LNCaP clone FGC (cell line): Measurements from ENCODE around the gene SNF8.

ENCODE experiments used
- DNase-seq: peaks from one replicate; pipeline ENCODE4 v3.0.0-alpha.2; 2011; ENCODE audit warnings: low read depth
- H3K4me3 ChIP-seq: 2 replicates; pipeline ENCODE4 v1.5.1; 2011; ENCODE audit warnings: mild to moderate bottlenecking, low read depth, low read length, control low read depth
- CTCF ChIP-seq: IDR thresholded peaks from 2 replicates; pipeline ENCODE4 v1.5.1; 2012; ENCODE audit warnings: mild to moderate bottlenecking; ENCODE audit not compliant: control insufficient read depth, insufficient read depth; ENCODE audit errors: extremely low read depth

The SNF8 gene

GRCh38 chr17:48915459-48916282 lies 29.0 kb downstream of the SNF8 start:
- no peak overlapping the region for H3K4me3 ChIP-seq
- DNase-seq: no peak
- no peak for TF ChIP-seq CTCF

GRCh38 chr17:48912476-48912875 lies 32.2 kb downstream of the SNF8 start:
- no peak for TF ChIP-seq CTCF
- DNase-seq: no peak
- no peak overlapping the region for H3K4me3 ChIP-seq

- DNase-seq: no peak
- no peak for TF ChIP-seq CTCF
- no peak overlapping the region for H3K4me3 ChIP-seq
Measured at GRCh38 chr17:48910370-48910769, 34.3 kb downstream of the SNF8 start.

GRCh38 chr17:48909783-48910182 lies 34.9 kb downstream of the SNF8 start:
- TF ChIP-seq CTCF: no peak
- H3K4me3 ChIP-seq: peak overlapping the region; percentile 68
- DNase-seq: no peak

GRCh38 chr17:48908853-48909394 lies 35.7 kb downstream of the SNF8 start:
- no peak for TF ChIP-seq CTCF
- peak overlapping the region; percentile 68 for H3K4me3 ChIP-seq
- no peak for DNase-seq

- TF ChIP-seq CTCF: peak; percentile 53
- peak; percentile 86 for DNase-seq
- H3K4me3 ChIP-seq: peak within 1 kb of the TSS; percentile 68
Measured at GRCh38 chr17:48908047-48908843, 36.4 kb downstream of the SNF8 start, which contains the start of gene UBE2Z. UBE2Z (plus strand) TSS chr17:48908407; CDS start chr17:48908504, 97 bp downstream.
